Measurements from ENCODE around the gene CCDC12.

The CCDC12 gene

DNA sequence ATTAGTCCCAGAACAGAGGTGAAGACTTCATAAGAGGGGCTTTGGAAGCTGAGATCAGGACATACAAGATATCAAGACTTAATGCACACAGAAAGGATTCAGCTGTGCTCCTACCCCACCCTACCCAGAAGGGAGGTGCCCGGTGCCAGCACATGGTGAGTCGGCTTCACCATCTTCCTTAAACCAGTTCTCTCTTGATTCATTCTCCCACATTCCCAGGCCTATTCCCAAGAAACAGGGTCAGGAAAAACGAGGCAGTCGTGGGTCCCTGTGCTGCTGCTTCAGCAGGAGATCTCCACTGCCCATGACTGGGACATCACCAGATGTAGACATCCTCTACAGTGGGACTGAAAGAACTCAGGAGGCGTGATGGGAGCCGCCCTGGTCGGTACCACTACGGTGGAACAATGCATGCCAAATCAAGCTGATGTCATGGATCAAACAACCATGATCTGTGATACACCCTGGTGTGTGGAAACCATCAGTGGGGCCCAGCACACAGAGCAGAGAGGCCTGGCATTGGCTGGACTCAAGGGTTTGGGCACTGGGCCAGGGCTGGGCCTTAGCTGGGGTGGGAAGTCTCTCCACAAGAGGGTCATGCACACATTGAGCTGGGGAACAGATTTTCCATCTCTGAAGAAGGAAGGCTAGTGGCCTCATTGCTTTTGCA lies 41.9 kb downstream of the CCDC12 start:
- no peak for DNase-seq

DNA sequence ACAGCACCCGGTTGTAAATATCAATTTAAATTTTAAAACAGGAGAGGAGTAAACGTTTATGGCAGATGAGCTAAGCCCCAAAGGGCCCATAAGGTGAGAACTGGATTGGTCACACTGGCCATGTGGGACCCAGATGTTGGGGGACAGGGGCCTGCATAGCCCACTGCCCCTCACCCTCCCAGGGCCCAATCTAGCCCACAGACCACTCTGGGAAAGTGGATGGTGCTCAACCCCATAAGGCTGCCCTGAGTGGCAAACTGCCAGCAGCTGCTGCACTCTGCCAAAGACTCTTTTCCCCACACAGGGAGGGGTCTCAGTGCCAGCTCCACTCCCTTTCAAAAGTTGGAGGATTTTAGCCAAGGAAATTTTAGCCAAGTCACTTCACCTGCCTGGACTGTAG lies 42.5 kb downstream of the CCDC12 start:
- DNase-seq: no peak

DNA sequence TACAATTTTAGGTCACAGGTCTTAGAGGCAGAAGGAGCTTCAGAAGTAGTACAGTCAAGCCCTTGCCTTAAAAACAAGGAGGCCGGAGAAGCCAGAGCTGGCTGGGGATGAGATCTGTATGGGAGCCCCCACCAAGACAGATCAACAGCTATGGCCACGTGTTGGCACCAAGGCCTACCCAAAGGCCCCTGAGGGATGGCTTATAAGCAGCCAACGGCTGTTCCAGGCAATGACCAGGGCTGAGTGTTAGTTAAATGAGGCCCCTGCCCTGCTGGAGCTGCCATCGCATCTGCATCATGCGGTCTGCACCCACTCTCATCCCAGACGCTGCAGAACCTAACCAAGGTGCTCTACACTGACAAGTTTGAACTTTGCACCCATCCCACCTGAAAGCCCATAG lies 43.3 kb downstream of the CCDC12 start:
- no peak for DNase-seq

DNA sequence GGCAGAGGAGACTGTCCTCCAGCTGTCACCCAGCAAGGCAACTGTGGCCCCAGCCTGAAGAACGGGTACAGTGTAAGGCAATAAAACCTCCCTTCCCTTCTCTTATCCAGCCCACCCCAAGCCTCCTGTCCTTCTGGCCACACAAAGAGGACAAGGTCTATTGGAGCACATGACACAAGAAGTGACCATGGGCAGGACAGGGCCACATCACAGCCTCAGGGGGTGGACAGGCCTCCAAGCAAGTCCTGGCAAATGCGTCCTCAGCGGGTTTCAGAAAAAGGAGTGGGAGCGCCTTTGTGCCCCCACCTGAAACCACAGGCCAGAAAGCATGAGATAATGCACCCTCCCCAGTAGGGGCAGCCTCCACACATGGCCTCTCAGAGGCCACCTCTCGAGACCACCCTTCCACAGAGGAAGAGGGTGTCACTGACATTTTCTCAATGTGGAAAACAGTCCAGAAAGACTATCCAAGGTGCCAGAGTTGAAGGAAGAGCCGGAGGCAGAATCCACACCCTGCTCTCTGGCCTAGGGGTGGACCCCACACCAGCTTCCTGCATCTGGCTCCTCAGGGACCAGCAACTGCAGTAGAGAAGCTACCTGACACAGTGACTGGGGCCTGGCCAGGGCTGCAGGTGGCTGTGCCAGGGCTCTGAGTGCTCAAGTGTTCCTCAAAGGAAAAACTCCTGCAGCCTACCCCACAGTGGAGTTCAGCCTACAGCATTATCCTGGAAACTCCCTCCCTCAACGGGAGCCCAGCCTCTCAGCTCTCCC lies 43.9 kb downstream of the CCDC12 start:
- DNase-seq: no peak

DNA sequence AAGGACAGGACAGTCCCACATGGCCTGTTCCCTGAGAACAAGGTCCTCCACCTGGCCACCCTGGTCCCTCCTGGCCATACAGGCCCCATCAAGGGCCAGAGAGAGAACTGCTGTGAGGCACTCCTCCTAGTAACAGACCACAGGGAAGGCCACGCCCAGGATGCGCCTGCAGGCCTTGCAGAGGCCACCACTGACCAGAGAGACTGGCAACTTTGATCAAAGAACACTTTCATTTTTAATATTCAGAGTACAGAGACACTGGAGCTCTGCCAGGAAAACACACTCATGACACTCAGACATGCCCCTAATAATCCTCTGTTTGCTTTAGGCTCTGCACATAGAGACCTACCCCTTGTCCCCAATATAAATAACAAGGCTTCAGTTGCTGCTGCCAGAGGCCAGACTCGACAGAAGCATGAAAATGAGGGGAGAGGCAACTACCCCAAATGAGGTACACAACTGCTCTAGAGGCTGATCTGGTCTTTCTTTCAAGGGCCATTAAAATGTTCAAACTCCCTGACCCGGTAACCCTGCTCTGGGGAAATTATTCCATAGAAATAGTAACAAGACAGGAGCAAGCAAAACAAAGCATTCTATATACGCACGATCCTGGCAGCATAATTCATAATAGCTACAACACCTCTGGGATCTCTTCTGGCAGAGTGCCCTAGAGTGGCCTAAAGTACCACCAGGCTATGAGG lies 44.8 kb downstream of the CCDC12 start:
- DNase-seq: peak; percentile 81

DNA sequence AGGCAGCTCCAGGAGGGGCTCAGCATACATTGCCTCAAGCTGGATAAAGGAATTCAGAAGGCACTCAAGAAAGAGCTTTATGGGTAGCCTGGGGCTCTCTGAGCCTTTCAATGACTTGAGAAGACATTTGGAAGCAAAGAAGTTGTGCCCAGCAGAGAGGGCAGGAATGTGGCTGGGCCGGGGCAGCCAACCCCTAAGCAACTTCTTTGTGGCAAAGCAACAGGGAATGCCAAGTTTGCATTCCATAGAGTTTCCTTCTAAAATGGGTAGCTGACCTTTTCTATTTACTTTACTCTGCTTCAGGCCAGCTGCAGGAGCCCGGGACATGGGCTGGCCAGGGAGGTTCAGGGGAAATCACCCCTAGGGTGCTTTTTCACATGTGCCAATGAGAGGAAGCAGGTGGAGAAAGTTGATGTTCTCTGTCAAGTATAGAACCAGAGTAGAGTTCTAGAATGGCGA lies 45.6 kb downstream of the CCDC12 start:
- no peak for DNase-seq

DNA sequence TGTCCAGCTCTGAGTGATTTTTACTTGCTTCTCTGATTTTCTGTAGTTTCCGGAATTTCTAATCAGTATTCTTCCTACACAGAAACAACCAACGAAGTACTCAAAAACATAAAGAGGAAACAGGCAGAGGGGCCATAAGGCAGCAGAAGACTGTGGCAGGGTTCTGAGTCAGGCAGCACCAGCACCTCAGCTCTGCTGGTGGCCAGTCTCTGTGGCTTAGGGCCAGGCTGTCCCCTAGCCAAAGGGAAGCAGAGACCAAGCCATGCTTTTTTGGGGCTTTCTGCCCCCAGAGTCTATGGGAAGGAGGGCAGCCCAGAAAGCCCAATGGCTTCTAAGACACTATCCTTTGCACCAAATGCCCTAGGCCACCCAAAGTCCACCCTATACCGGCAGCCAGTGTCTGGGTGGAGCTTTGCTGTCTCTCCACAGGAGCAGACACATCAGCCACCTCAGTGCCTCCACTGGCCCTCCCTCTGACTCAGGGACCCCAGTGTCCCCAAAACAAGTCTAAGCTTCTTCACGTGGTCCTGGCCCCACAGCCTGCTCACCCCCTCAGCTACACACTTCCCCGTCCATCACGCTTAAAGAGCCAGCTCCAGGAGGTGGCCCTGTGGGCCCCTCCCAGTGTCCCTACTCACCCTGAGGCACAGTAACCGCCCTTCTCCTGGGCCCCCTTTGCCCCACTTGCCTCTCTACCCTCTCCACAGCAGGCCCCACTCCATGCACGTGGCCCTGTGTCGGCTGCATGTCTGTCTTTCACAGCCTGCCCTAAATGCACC lies 46.2 kb downstream of the CCDC12 start:
- no peak for DNase-seq

DNA sequence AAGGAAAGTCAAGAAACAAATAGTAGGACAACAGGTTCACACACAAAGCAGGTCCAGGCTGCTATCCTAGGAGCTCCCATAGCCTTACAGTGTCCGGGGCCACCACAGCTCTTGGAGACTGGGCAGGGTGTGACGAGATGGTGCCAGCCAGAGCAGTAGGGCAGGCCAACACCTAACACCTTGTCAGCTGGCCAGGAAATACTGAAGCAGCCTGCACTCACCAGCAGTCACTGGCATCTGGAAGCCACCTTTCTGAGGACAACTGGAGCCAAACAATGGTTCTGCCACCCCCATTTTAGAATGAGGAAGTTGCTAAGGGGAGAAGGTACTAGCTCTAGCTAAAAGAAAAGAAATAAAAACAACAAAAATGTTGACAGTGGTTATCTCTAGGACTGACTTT lies 47.2 kb downstream of the CCDC12 start:
- no peak for DNase-seq

DNA sequence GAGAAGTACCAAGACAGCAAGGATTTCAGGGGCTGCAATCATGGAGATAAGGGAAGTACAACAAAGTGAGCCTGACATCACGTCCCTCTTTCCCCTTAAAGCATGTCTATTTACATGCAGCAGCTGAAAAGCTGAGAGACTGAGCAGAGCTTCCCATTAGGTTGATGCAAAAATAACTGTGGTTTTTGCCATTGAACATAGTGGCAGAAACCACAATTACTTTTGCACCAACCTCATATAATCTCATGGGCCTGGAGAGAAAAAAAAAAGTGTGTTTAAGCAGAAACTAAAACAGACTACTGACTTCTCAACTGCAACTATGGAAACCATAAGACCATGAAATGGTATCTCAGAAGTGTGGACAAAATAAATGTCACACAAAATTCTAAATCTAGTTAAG lies 48.3 kb downstream of the CCDC12 start:
- DNase-seq: no peak

DNA sequence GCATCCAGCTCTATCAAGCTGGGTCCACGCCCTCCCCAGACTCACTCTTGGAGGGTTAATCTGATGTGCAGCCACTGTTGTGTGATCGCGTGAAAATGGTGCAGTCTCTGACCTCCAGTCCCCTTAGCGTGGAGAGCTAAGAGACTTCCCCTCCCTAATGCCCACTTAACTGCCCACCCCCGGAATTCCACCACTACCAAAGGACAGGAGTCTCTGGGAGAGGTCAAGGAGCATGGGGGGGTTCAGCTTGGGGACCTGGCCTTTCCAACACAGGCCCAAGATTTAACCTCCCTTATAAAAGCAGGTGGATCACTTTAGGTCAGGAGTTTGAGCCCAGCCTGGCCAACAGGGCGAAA lies 48.8 kb downstream of the CCDC12 start:
- DNase-seq: no peak

DNA sequence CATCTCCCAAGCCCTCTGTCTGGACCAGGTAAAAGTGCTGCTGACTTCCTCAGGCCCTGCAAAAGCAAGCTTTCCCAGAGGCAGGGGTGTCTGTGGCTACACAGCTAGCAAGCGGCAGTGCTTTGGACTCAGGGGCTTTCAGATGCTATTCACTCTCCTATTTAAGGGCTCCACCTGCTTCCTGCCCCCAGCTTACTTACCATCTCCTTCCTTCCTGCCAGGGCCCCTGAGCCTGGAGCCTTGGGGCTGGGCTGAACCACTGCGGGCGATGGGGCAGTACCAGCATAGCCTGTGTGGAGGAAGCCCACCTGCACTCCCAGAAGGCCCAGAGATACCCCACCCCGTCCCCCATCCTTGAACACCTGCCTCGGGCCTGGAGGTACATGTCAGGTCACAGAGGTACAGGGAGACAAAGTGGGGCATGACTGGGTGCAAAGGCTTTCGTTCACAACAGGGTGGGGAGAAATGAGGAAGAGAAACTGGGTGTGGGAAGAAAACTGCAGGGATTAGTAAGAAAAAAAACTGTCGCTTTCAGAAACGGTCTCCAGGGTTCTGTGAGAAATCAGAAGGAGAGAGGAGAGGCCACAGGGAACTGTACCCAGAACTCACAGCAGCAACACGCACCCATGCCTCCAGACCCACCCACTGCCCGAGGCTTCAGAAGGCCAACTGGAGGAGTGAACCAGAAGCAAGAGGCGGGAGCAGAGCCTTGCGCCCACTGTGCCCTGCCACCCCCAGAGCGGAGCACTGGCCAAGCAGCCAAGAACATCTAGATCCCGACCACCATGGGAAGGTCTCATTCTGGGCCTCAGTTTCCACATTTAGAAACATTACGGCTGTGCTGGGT lies 49.5 kb downstream of the CCDC12 start:
- no peak for DNase-seq

DNA sequence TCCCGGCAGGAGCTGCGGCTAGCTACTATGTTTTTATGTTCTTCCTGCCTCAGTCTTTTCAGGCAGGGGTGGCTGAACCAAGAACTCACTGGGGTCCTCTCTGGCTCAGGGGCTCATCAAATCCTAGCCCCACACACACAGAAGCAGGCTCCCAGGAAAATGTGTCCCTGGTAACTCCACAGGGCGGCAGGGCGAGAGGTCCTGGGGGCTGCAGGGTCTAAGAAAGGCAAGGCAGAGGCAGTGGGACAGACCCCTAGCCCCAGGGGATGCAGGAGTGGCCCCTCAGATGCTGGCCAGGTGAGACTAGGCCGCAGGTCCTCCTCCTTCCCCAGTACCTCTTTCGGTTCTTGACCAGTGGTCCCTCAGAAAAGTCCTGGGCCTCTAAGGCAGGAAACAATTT lies 50.1 kb downstream of the CCDC12 start:
- no peak for DNase-seq

DNA sequence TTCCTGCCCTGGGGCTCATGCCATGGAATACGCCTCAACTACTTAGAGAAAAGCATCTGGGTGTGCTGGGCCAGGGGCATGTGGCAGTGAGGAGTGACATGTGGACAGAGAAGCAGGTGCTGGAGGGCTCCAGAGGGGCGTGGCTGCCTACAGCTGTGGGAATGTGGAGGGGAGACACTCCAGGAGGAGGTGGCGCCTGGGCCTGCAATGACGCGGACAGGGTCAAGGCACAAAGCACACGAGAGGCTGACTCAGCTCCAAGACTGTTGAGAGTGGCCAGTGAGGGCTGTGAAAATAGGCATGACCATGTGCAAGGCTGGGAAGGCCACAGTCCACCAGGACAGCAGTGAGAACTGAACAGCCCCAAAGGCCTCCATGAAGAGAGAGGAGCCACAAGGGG lies 50.5 kb downstream of the CCDC12 start:
- DNase-seq: no peak

DNA sequence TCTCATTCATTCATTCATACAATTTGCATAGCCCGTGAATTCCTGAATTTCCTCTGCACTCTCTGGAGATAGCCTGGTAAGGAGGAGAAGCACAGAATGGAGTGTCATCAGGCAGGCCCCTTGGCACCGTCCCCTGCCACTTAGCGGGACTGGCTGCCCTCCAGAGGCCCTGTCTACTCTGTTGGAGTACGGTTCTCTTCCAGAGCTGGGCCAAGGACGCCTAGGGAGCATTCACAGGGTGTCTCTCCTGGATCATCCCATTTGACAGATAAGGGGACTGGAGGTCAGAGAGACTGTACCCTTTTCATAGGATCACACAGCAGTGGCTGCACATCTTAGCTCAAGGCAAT lies 51.0 kb downstream of the CCDC12 start:
- no peak for DNase-seq

DNA sequence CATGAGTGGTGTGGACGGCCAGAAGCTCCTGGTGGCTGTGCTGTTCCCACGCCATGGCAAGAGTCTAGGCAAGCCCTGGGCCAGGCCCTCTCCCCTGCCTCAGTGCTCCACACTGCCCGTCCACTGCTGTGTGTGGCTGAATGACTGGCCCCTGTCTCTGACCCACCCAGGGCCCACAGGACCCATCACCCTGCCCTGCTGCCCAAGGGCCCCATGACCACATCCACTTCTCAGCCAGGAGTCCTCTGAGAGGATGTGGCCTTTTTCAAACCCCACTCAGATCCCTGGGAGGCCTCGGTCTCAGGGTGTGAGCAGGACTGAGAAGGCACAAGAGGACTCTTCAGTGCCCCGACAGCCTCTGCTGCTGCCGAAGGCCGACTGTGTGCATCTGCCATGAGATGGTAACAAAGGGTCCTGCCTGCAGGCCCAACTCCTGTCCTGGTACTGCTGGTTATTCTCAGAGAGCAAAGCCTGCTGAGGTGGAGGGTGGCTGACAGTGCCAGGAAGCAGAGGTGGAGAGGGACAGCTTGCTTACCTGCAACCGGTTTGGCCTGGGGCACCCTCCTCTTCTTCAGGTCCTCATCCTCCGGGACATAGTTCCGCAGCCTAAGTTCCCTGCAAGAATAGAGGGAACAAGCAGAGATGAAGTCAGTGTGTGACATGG lies 51.5 kb downstream of the CCDC12 start:
- DNase-seq: no peak

DNA sequence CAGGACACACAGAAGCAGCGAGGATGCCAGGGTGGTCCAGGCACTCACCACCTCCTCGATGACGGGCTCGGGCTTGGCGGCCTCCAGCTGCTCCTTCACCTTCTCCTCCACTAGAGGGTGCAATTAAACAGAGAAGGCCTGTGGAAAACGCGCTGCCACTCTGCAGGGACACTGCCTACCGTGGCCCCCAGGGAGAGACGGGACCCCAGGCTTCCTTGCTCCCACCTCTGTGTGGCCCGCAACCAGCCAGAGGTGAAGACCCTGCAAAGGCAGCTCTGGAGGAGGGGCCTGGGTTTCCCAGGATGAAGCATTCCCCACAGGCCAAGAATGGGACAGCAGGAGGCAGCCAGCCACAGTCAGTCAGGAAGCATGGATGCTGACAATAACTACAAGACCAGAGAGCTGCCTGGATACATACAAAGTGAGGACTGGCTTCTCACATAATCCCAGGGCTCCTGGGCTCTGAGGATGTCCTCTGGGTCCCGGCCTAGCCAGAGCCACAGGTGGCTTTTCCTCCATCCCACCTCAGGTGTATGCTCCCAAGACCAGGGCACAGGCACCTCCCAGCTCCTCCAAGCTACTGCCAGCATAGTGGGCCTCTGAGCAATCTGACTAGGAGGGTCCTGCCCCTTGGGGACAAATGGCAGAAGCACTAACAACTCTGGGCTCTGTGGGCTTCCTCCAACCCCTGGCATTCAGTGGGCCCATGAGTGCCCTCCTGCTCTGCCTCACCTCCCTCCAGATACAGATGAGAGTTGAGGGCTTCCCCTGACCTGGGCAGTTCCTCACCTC lies 52.8 kb downstream of the CCDC12 start:
- no peak for DNase-seq

DNA sequence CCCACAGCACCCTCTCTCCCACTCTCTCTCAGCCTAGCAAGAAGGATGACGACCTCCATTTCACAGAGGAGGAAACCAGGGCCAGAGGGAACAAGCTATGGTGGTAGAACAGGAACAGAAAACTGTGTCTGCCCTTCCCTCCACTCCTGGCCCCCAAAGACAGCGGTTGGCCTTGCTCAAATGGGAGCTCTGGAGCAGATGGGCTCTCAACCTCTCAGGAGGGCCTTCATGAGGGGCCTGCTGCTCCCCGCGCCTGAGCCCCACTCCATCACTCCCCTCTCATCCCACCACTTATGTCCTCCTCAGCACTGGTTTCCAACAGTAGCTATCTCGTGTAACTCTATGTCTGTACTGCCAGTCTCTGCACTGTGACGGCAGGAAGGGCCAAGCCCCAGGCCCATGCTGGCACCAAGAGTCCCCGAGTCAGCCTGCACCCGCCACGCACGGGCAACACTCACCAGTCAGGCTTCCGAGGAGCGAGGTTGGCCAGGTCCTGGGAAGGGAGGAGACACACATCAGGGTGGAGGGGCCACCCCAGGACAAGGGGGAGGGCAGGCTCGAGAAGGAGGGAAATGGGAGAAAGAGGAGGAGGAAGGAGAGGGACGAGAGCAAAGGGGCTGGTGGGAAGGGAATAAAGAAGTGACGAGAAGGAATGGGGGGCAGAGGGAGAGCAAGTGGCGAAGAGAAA lies 53.5 kb downstream of the CCDC12 start:
- DNase-seq: no peak

DNA sequence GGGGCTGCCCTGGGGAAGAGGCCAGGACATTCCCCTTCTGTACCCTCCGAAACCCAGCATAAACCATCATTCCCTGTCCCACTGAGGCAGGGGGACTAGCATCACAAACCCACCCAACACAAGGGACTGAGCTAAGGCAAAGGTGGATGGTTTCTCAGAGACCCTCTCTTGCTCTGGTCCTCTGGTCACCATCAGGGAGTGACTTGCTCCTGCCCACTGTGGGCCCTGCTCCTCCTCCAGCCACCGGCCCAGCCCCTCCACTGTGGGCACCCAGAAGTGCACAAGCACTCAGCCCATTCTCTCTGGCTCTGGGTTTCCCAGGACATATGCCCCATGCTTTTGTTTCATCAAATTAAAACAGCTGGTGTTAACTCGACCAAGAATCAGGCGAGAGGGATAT lies 54.1 kb downstream of the CCDC12 start:
- DNase-seq: no peak

DNA sequence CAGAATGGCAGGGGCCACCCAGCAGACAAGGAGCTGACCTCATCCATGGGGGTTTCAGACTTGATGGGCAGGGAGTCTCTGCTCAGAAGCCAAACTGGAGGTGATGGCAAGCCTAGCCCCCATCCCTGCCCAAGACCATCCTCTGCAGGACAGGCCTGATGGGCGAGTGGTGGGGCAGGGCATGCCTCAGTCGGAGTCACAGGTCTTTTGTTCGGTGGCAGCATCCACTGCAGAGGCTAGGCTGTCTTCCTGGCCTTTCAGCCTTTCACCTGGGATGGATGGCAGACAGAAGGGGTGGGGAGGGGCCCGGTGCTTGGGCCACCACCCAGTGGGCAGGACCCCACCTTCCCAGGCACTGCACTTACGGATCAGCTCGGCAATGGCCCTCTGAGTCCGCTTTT lies 54.7 kb downstream of the CCDC12 start:
- DNase-seq: no peak

DNA sequence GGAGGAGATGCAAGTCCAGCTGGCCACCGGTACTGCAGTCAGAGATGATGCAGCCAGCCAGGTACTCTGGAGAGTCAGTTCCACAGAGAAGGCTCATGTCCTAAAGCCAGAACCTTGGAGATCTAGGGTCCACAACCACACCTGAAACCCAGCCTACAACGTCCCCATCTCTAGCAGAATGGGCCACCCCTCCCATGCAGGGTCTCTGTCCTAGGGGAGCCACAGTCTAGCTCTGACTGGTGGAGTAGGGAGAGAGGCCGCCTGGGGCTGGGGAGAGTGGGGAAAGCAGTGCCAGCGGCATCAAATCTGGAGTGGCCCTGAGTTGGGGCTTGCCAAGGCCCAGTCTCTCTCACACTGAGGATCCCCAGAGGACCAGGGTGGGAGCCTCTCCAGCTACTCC lies 55.5 kb downstream of the CCDC12 start:
- no peak for DNase-seq

DNA sequence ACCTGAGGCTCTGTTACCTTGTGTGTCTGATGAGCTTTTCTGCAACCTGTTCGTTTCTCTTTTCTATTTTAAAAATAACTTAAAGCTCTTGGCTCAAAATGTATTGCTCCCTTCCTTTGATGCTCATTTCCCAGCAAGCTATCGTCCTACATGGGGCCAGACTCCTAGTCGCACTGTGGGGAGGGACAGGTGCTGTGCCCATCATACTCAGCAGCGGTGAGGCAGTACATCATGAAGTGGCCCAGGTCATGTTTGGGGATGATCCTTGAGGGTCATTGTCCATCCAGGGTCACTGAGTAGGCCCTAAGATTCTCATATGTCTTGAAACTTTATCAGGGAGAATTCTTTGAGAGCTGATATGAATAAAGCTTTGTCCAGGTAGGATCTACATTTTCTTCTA lies 57.9 kb downstream of the CCDC12 start:
- no peak for DNase-seq

Data from NCI-H1105 treated with DMSO at 0.1 percent for 48 hours (cell line).